H9 (cell line): ENCODE results near the gene LRMDA. TPM values are rescaled to one million over a fixed set of nuclear protein-coding genes. Genes with fewer than 3 reads are reported as not detected.

Source experiments
- DNase-seq: peaks from one replicate; pipeline ENCODE4 v3.0.0-alpha.2; 2017
- H2AFZ ChIP-seq: one replicate; pipeline ENCODE4 v1.6.1; 2013; ENCODE audit warnings: mild to moderate bottlenecking, low read length, control low read depth, moderate library complexity
- H2AK5ac ChIP-seq: 2 replicates; pipeline ENCODE4 v1.6.1; 2013; ENCODE audit warnings: low read length, control low read depth, mixed read lengths; ENCODE audit not compliant: insufficient read length
- H2BK120ac ChIP-seq: one replicate; pipeline ENCODE4 v1.6.1; 2013; ENCODE audit warnings: low read depth, mild to moderate bottlenecking, low read length, control low read depth, inconsistent platforms; ENCODE audit not compliant: poor library complexity, severe bottlenecking
- H2BK12ac ChIP-seq: 2 replicates; pipeline ENCODE4 v1.6.1; 2013; ENCODE audit warnings: low read length, control low read depth, mixed read lengths, low read depth; ENCODE audit not compliant: insufficient read length
- H2BK15ac ChIP-seq: 2 replicates; pipeline ENCODE4 v1.6.1; 2013; ENCODE audit warnings: low read depth, low read length, control low read depth
- H2BK20ac ChIP-seq: one replicate; pipeline ENCODE4 v1.6.1; 2013; ENCODE audit warnings: low read depth, mild to moderate bottlenecking, low read length, control low read depth, inconsistent platforms; ENCODE audit not compliant: poor library complexity, severe bottlenecking
- H2BK5ac ChIP-seq: 2 replicates; pipeline ENCODE4 v1.6.1; 2013; ENCODE audit warnings: low read length, control low read depth, mixed read lengths; ENCODE audit not compliant: insufficient read length
- H3K14ac ChIP-seq: 2 replicates; pipeline ENCODE4 v1.6.1; 2013; ENCODE audit warnings: low read length, control low read depth; ENCODE audit not compliant: insufficient read depth
- H3K18ac ChIP-seq: 2 replicates; pipeline ENCODE4 v1.6.1; 2013; ENCODE audit warnings: low read depth, mild to moderate bottlenecking, mixed read lengths, low read length, control low read depth; ENCODE audit not compliant: insufficient read length
- H3K23ac ChIP-seq: 2 replicates; pipeline ENCODE4 v1.6.1; 2013; ENCODE audit warnings: low read length, control low read depth, mixed read lengths, low read depth; ENCODE audit not compliant: insufficient read length
- H3K23me2 ChIP-seq: 2 replicates; pipeline ENCODE4 v1.6.1; 2013; ENCODE audit warnings: low read depth, mild to moderate bottlenecking, mixed read lengths, low read length, control low read depth; ENCODE audit not compliant: insufficient read length, poor library complexity, severe bottlenecking
- H3K27ac ChIP-seq: 2 replicates; pipeline ENCODE4 v1.5.1; 2013; ENCODE audit warnings: low read length, control low read depth, mixed read lengths, low read depth; ENCODE audit not compliant: insufficient read length
- H3K27me3 ChIP-seq: 2 replicates; pipeline ENCODE4 v1.6.1; 2013; ENCODE audit warnings: low read length, control low read depth, inconsistent platforms; ENCODE audit not compliant: insufficient read depth
- H3K4ac ChIP-seq: 2 replicates; pipeline ENCODE4 v1.6.1; 2013; ENCODE audit warnings: low read depth, mild to moderate bottlenecking, control low read depth, inconsistent platforms, low read length, moderate library complexity
- H3K4me1 ChIP-seq: 2 replicates; pipeline ENCODE4 v1.6.1; 2013; ENCODE audit warnings: low read length, control low read depth, inconsistent platforms; ENCODE audit not compliant: insufficient read depth
- H3K4me2 ChIP-seq: 2 replicates; pipeline ENCODE4 v1.6.1; 2013; ENCODE audit warnings: low read length, control low read depth, mixed read lengths; ENCODE audit not compliant: insufficient read length, insufficient read depth
- H3K56ac ChIP-seq: 2 replicates; pipeline ENCODE4 v1.6.1; 2013; ENCODE audit warnings: low read depth, mild to moderate bottlenecking, mixed read lengths, low read length, control low read depth; ENCODE audit not compliant: insufficient read length
- H3K79me1 ChIP-seq: 2 replicates; pipeline ENCODE4 v1.6.1; 2013; ENCODE audit warnings: low read depth, mild to moderate bottlenecking, moderate library complexity, low read length, control low read depth, inconsistent platforms; ENCODE audit not compliant: insufficient read depth, poor library complexity, severe bottlenecking
- H3K79me2 ChIP-seq: 2 replicates; pipeline ENCODE4 v1.6.1; 2013; ENCODE audit warnings: low read length, control low read depth, inconsistent platforms; ENCODE audit not compliant: insufficient read depth
- H3K9ac ChIP-seq: 2 replicates; pipeline ENCODE4 v1.6.1; 2013; ENCODE audit warnings: low read length, control low read depth, mixed read lengths; ENCODE audit not compliant: insufficient read length; ENCODE audit errors: extremely low read depth
- H3K9me3 ChIP-seq: one replicate; pipeline ENCODE4 v1.6.1; 2013; ENCODE audit warnings: low read depth, low read length, inconsistent platforms; ENCODE audit not compliant: control insufficient read depth
- H3T11ph ChIP-seq: one replicate; pipeline ENCODE4 v1.6.1; 2013; ENCODE audit warnings: mild to moderate bottlenecking, low read length, control low read depth, inconsistent platforms
- H4K20me1 ChIP-seq: one replicate; pipeline ENCODE4 v1.6.1; 2013; ENCODE audit not compliant: control insufficient read depth, insufficient read length, insufficient read depth
- H4K5ac ChIP-seq: 2 replicates; pipeline ENCODE4 v1.6.1; 2013; ENCODE audit warnings: low read depth, mild to moderate bottlenecking, mixed read lengths, low read length, control low read depth; ENCODE audit not compliant: insufficient read length
- H4K8ac ChIP-seq: replicated peaks from 2 replicates; pipeline ENCODE4 v1.6.1; 2013; ENCODE audit warnings: low read length, control low read depth, mixed read lengths, low read depth; ENCODE audit not compliant: insufficient read length
- H4K91ac ChIP-seq: 2 replicates; pipeline ENCODE4 v1.6.1; 2013; ENCODE audit warnings: low read depth, mild to moderate bottlenecking, moderate library complexity, mixed read lengths, low read length, control low read depth; ENCODE audit not compliant: insufficient read length
- H3K27ac Mint-ChIP-seq, 3 experiments: 2 replicates in 2 of 3; 3 replicates in 1 of 3; pipeline ENCODE4 v1.8.0; 2020 to 2021; ENCODE audit warnings: mixed read lengths in 3 of 3, mild to moderate bottlenecking in 1 of 3, moderate library complexity in 1 of 3
- H3K27me3 Mint-ChIP-seq: 2 replicates; pipeline ENCODE4 v1.8.0; 2021; ENCODE audit warnings: low read depth, mild to moderate bottlenecking, moderate library complexity, mixed read lengths
- H3K36me3 Mint-ChIP-seq, 3 experiments: 2 replicates in 2 of 3; 3 replicates in 1 of 3; pipeline ENCODE4 v1.8.0; 2020 to 2021; ENCODE audit warnings: low read depth in 3 of 3, mixed read lengths in 3 of 3; ENCODE audit not compliant: insufficient read depth in 1 of 3
- H3K4me1 Mint-ChIP-seq, 2 experiments: 2 replicates each; pipeline ENCODE4 v1.8.0; 2020; ENCODE audit warnings: mixed read lengths in 2 of 2
- H3K4me3 Mint-ChIP-seq, 2 experiments: 2 replicates in 1 of 2; 3 replicates in 1 of 2; pipeline ENCODE4 v1.8.0; 2020 to 2021; ENCODE audit warnings: mild to moderate bottlenecking in 2 of 2, mixed read lengths in 2 of 2, moderate library complexity in 1 of 2
- H3K9me3 Mint-ChIP-seq, 2 experiments: 2 replicates in 1 of 2; 3 replicates in 1 of 2; pipeline ENCODE4 v1.8.0; 2020; ENCODE audit warnings: mild to moderate bottlenecking in 2 of 2, mixed read lengths in 2 of 2, moderate library complexity in 1 of 2
- WGBS: extraction: QIAGEN DNeasy Blood & Tissue Kit; methylation state at CpG from one replicate; pipeline ENCODE4 v1.1.7; 2013; ENCODE audit warnings: missing lambda C conversion rate, low lambda C conversion rate, mixed read lengths; ENCODE audit not compliant: insufficient read length; ENCODE audit errors: extremely low coverage; 5-methylcytosine and 5-hydroxymethylcytosine counted together
- total RNA-seq: library from RNA; stranded (reverse); gene quantifications from 2 replicates; pipeline ENCODE4 v1.2.1, GENCODE V29; 2021
- TF ChIP-seq, protein P1 (sequence below): fragments of 200-600 bp; sonication (generic); conservative IDR thresholded peaks from 3 replicates; pipeline ENCODE4 v1.8.0; 2021; ENCODE audit warnings: antibody characterized with exemption, mild to moderate bottlenecking

Gene LRMDA
- total RNA-seq, 1 experiment from 2014 or later = 1.8 TPM

DNA sequence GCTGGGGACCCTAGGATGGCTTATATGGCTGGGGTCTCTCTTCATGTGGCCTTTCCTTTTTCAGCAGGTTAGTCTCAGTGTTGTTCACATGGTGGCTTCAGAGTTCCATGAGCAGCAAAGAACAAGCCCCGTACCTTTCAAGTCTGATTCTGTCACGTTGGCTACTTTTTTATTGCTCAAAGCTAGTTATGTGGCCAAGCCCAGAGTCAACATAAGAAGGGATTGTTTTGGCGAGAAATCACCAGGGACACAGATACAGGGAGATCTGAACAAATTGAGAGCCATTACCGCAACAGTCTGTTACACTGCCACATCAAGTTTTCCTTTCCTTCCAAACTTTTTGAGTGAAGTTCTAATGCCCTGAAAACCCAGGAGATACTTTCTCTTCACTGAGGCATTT, 770.5 kb downstream of the LRMDA start:
- Histone ChIP-seq H4K5ac (no peak overlapping the region), H3K9me3 (no peaks in the 10 kb centered on the region), H3K4ac (no peak overlapping the region), H3K18ac (no peak overlapping the region), H3K4me1 (no peaks in the 10 kb centered on the region; the same call in 1 of the 2 replicates), H3K23ac (no peak overlapping the region), H4K20me1 (no peaks in the 10 kb centered on the region), H3K23me2 (no peaks in the 10 kb centered on the region), H2BK120ac (no peak overlapping the region), H3K4me2 (no peak overlapping the region), H2BK20ac (no peak overlapping the region), H3K79me2 (no peaks in the 10 kb centered on the region), H4K91ac (no peak overlapping the region), H3K79me1 (no peaks in the 10 kb centered on the region), H3K56ac (no peak overlapping the region), H3K9ac (no peak overlapping the region), H2BK12ac (no peak overlapping the region), H3T11ph (no peak overlapping the region), H3K27me3 (no peaks in the 10 kb centered on the region), H2BK5ac (no peak overlapping the region), H4K8ac (no peak overlapping the region), H3K14ac (no peak overlapping the region), H2AK5ac (no peak overlapping the region), H2BK15ac (no peak overlapping the region), H2AFZ (no peak overlapping the region), H3K27ac (no peak overlapping the region)
- WGBS = no CpG with 5 or more reads among the region's 4 CpGs
- Mint-ChIP-seq H3K4me1 (peaks cover 7 to 24% of the 10 kb centered on the region in 2 experiments; a peak in 3 of 4 replicates), H3K27ac (no peak overlapping the region; a peak in 1 of 7 replicates), H3K36me3 (peaks cover 0 to 4% (median 0%) of the 10 kb centered on the region in 3 experiments; a peak in 3 of 7 replicates), H3K27me3 (peaks cover 5% of the 10 kb centered on the region), H3K9me3 (peaks cover 0 to 8% of the 10 kb centered on the region in 2 experiments; a peak in 3 of 5 replicates), H3K4me3 (no peak overlapping the region)
- DNase-seq = no peak
- TF ChIP-seq, protein P1, sequence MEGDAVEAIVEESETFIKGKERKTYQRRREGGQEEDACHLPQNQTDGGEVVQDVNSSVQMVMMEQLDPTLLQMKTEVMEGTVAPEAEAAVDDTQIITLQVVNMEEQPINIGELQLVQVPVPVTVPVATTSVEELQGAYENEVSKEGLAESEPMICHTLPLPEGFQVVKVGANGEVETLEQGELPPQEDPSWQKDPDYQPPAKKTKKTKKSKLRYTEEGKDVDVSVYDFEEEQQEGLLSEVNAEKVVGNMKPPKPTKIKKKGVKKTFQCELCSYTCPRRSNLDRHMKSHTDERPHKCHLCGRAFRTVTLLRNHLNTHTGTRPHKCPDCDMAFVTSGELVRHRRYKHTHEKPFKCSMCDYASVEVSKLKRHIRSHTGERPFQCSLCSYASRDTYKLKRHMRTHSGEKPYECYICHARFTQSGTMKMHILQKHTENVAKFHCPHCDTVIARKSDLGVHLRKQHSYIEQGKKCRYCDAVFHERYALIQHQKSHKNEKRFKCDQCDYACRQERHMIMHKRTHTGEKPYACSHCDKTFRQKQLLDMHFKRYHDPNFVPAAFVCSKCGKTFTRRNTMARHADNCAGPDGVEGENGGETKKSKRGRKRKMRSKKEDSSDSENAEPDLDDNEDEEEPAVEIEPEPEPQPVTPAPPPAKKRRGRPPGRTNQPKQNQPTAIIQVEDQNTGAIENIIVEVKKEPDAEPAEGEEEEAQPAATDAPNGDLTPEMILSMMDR = no peak
